HuH-7 (cell line): ENCODE results near the gene ENTPD3.
A peak's percentile ranks its signal among the peaks of the same experiment; 100 is the strongest.
"Not testable (repeated sequence)": the region's sequence is repeated elsewhere in the genome, so short reads cannot be mapped to it uniquely, and the experiment has no call there.

Experiments
- DNase-seq: peaks from one replicate; pipeline ENCODE4 v3.0.0; 2011; ENCODE audit warnings: low spot score

Gene ENTPD3

DNA sequence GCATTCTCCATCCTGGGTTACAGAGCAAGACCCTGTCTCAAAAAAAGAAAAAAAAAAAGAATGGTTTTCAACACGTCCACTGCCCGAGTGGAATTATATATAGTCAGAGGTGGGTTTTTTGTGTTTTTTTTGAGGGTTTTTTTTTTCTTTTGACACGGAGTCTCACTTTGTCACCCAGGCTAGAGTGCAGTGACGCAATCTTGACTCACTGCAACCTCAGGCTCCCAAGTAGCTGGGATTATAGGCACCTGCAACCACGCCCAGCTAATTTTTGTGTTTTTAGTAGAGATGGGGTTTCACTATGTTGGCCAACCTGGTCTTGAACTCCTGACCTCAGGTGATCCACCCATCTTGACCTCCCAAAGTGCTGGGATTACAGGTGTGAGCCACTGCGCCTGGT is 73.5 kb downstream of the ENTPD3 start:
- DNase-seq, result not testable (repeated sequence)

DNA sequence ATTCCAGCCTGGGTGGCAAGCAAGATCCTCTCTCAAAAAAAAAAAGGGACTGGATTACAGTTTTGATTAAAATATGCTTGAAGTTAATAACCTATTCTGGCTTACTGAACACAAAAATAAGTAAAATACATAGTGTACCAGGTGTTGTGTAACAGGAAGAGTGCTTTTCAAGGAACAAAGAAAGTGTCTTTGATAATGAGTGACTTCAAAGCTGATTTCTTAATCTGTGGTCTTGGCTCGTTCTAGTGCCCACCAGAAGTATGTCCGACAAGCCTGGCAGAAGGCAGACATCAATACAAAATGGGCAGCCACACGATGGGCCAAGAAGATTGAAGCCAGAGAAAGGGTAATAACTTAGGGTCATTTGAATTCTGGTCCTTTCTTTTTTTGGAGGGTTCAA is 74.2 kb downstream of the ENTPD3 start:
- DNase-seq, result no peak

DNA sequence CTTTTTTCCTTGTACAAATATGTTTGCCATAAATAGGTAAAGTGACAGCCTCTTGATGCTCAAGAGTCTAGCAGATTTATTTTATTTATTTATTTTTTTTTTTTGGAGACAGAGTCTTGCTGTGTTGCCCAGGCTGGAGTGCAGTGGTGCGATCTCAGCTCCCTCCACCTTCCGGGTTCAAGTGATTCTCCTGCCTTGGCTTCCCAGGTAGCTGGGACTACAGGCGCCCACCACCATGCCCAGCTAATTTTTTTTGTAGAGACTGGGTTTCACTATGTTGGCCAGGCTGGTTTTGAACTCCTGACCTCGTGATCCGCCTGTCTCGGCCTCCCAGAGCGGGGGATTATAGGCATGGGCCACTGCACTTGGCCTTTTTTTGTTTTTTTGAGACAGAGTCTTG is 75.9 kb downstream of the ENTPD3 start:
- DNase-seq, result not testable (repeated sequence)

DNA sequence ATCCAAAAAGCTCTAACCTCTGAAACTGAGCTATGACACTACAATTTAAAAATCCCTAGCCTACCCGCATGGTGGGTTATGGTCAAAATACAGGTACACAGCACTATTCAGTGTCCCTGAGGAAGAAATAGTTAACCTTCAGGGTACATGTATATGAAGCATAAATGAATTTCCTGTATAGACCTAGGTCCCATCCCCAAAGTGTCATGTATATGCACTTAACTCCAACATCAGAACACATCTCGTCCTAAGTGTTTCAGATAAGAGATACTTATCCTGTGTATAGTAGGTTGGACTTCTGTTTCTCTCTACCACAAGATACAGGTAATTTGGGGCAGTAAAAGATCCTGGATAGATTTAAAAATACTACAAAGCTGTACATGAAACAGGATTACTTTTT is 76.6 kb downstream of the ENTPD3 start:
- DNase-seq, result no peak

DNA sequence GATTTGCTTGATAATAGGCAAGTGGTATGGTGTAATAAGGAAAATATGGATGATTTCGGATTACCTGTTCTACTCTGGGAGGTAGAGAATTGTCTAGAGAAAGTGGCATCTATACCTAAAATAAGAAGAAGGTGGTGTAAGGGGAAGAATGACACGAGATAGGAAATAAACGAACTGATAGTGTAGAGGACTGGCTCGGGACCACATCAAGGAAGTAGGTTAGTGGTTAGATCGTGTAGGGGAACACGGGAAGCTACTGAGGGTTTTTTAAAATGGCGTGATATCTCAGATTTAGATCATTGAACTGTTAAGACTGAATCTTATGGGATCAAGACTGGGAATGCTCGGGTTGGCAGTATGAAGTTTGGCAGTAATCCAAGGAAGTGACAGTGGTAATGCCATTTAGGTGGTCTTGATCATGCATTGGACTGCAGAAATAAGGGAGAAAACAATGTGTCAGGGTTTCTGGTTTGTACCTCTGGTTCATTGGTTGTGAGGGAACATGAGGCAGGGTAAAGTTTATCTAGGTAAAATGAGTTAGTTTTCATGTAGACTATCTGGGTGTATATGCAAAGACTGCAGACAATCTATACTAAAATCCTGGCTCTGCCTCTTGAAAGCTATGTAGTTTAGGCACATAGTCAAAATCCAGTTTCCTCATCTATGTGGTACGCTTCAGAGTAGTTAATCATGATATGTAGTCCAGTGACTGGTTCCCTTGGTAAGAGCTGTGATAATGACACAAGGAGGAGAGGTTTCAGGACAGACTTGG is 77.5 kb downstream of the ENTPD3 start:
- DNase-seq, result no peak

DNA sequence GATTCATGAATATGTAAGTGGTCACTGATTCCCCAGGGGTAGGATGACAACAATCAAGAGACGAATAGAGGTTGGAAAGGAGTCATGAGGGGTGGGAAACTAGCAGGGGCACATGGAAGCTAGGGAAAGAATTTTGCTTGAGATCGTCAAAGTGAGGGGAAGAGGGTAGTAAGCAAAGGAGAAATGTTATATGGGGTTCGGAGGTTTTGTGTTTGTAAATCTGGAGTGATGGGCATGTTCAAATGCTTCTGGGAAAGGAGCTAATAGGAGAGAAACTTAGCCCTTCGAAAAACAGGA is 78.1 kb downstream of the ENTPD3 start:
- DNase-seq, result no peak

DNA sequence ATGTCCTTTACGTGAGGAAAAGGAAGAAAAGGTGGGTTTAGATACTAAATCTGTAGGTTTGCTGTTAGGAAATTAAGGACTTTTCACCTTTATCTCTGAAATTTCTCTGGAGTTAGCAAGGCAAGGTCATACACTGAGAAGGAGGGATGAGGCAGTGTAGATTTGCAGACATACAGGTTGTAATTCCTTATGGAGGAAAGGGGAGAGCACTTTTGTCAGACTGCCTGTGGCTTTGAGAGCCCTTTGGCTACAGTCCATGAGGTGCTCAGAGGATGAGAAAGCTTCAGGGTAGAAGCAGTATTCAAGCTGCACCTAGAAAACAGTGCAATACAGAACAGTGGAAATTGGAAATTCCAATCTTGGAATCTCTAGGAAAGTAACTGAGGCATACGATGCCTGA is 78.5 kb downstream of the ENTPD3 start:
- no peak for DNase-seq

DNA sequence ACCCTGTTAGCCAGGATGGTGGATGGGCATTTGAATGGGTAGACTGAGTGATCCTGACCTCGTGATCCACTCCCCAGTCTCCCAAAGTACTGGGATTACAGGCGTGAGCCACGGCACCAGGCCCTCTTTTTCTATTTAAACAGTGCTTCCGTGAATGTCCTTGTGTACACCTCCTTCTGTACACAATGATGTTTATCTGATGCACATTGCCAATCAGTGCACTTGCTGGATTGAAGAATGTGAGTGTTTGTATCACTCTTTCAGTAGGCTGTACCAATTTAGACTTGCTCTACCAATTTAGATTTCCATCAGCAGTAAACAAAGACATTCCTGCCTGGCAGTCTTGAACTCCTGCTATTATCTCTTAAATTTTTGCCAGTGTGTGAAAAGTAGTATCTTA is 81.0 kb downstream of the ENTPD3 start:
- DNase-seq, result no peak

DNA sequence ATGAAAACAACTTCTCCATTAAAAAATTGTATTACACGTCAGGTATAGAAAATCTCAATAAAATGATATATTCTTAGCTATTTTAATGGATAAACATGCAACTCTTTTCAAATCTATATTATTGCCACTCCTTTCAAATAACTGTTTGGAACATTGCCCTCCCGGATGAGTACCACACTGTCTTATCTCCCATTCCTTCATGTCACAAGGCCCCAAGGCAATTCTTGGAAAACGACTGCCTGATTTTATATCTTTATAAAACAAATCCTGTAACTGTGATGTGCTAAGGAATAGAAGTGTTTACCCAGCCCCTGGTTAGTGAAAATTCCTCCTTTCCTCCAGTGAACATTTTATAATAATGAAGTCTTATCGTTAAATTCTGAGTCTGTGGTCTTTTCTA is 83.7 kb downstream of the ENTPD3 start:
- no peak for DNase-seq

DNA sequence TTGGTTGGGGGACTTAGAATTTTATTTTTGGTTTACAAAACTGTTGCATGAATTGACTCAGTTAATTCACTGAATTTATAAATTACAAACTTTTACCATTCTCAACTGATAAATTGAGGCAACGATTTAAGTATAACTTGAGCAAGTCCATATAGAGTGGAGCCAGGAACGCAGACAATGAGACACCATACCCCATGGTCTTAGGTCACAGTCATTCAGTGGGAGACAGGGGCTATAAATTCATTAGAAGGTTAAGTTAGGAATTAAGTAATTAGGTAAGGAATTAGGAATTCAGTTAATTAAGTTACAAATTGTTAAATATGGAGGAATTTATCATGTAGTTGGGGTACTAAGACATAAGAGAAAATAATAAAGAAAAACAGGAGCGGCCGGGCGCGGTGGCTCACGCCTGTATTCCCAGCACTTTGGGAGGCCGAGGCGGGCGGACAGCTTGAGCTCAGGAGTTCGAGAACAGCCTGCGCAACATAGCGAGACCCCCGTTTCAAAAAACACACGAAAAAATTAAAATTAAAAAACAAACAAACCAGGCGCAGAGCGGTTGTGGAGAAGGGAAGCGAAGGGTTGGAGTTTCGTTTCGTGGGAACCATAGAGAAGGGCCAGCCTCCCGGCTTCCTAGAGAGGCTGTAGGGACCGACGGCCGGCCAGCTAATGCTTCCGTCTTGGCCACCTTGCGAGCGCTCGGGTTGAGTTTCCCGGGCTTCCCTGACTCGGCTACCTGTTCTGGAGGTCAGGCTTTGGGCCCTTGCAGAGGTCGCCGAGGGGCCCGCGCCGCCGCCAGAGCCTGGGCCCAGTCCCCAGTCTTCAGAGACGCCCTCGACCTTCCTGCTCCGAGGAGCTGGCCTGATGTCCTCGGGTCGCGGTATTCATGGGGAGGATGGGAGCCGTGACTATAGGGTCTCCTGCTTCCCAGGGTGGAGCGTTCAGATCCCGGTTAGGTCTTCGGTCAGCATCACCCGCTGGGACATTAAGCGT is 89.8 kb downstream of the ENTPD3 start, which contains the start of gene ZNF619:
Gene ZNF619 (plus strand): TSS at position 645 of the 993 bp plus-strand sequence. CDS start 858 bp downstream, outside the sequence.
- peak; percentile 75 for DNase-seq

DNA sequence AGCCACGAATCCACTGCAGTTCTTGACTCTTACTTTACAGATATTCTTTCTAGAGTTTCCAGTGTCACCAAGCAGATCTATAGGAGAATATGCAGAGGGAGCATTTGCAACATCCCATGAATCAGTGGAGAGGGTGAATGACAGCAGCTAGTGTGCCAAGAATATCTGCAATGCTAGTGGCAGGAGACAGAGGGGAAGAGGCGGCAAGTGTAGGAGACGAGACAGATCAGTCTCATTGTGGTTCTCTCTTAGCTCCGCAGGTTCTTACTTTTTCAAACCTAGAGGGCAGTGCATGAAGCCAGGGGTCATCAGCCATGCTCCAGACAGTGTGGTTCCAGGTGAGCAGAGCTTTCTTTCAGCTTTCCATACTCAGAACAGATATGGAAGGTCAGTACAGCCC is 90.7 kb downstream of the ENTPD3 start:
- no peak for DNase-seq
